ENCODE measurements around the gene NEDD4L. TPM values are rescaled to one million over a fixed set of nuclear protein-coding genes. Genes with fewer than 3 reads are reported as not detected.

NEDD4L gene
- total and polyA plus RNA-seq, 3 donors from 2014 or later, result 14.3 to 43.1 (median 42.7) TPM

- TF ChIP-seq POLR2A (IDR thresholded peaks at IDR 0.05), result no peak
- TF ChIP-seq, protein P1, sequence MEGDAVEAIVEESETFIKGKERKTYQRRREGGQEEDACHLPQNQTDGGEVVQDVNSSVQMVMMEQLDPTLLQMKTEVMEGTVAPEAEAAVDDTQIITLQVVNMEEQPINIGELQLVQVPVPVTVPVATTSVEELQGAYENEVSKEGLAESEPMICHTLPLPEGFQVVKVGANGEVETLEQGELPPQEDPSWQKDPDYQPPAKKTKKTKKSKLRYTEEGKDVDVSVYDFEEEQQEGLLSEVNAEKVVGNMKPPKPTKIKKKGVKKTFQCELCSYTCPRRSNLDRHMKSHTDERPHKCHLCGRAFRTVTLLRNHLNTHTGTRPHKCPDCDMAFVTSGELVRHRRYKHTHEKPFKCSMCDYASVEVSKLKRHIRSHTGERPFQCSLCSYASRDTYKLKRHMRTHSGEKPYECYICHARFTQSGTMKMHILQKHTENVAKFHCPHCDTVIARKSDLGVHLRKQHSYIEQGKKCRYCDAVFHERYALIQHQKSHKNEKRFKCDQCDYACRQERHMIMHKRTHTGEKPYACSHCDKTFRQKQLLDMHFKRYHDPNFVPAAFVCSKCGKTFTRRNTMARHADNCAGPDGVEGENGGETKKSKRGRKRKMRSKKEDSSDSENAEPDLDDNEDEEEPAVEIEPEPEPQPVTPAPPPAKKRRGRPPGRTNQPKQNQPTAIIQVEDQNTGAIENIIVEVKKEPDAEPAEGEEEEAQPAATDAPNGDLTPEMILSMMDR (IDR thresholded peaks at IDR 0.05), result no peak
- 90 to 93% methylated on average over 3 of the region's 3 CpGs for WGBS, 2 donors
- no peak for DNase-seq
- no peak overlapping the region for H3K27ac ChIP-seq
- H3K9me3 ChIP-seq, result no peaks in the 10 kb centered on the region
- intact Hi-C loops (cut with DNase I; ENCODE audit: low total_unique reads), result no loop called here
- H3K27me3 ChIP-seq, result no peaks in the 10 kb centered on the region
- no peaks in the 10 kb centered on the region for H3K4me1 ChIP-seq
- no peak overlapping the region for H3K4me3 ChIP-seq
- H3K36me3 ChIP-seq (ENCODE audit: low read depth, missing control alignments), result no peaks in the 10 kb centered on the region
Observed at GRCh38 chr18:58307441-58307840, 263.4 kb downstream of the NEDD4L start.

GRCh38 chr18:58308463-58308862 is 264.4 kb downstream of the NEDD4L start:
- H3K9me3 ChIP-seq, result no peaks in the 10 kb centered on the region
- 82 to 84% methylated on average over 8 of the region's 8 CpGs for WGBS, 2 donors
- intact Hi-C loops (cut with DNase I; ENCODE audit: low total_unique reads), result no loop called here
- no peaks in the 10 kb centered on the region for H3K36me3 ChIP-seq (ENCODE audit: low read depth, missing control alignments)
- H3K4me3 ChIP-seq, result no peak overlapping the region
- no peaks in the 10 kb centered on the region for H3K27me3 ChIP-seq
- TF ChIP-seq POLR2A (IDR thresholded peaks at IDR 0.05), result no peak
- TF ChIP-seq, protein P1 (IDR thresholded peaks at IDR 0.05), result no peak
- H3K4me1 ChIP-seq, result no peaks in the 10 kb centered on the region
- no peak overlapping the region for H3K27ac ChIP-seq
- no peak for DNase-seq

GRCh38 chr18:58309099-58309498 is 265.1 kb downstream of the NEDD4L start:
- Histone ChIP-seq H3K9me3 (no peaks in the 10 kb centered on the region), H3K4me1 (no peaks in the 10 kb centered on the region), H3K27me3 (no peaks in the 10 kb centered on the region), H3K4me3 (no peak overlapping the region), H3K36me3 (ENCODE audit: low read depth, missing control alignments) (no peaks in the 10 kb centered on the region), H3K27ac (no peak overlapping the region)
- TF ChIP-seq, protein P1 (IDR thresholded peaks at IDR 0.05), result no peak
- no peak for TF ChIP-seq POLR2A (IDR thresholded peaks at IDR 0.05)
- DNase-seq, result no peak
- 91 to 96% methylated on average over 5 to 8 of the region's 8 CpGs for WGBS, 2 donors
- intact Hi-C loops (cut with DNase I; ENCODE audit: low total_unique reads), result no loop called here

GRCh38 chr18:58309610-58310239 is 265.7 kb downstream of the NEDD4L start:
- no peaks in the 10 kb centered on the region for H3K27me3 ChIP-seq
- intact Hi-C loops (cut with DNase I; ENCODE audit: low total_unique reads), result no loop called here
- WGBS, 2 donors, result 90 to 91% methylated on average over 7 of the region's 7 CpGs
- H3K27ac ChIP-seq, result no peak overlapping the region
- H3K4me3 ChIP-seq, result no peak overlapping the region
- H3K9me3 ChIP-seq, result no peaks in the 10 kb centered on the region
- DNase-seq, result no peak
- no peak for TF ChIP-seq POLR2A (IDR thresholded peaks at IDR 0.05)
- TF ChIP-seq, protein P1 (IDR thresholded peaks at IDR 0.05), result no peak
- H3K36me3 ChIP-seq (ENCODE audit: low read depth, missing control alignments), result no peaks in the 10 kb centered on the region
- no peaks in the 10 kb centered on the region for H3K4me1 ChIP-seq

DNA sequence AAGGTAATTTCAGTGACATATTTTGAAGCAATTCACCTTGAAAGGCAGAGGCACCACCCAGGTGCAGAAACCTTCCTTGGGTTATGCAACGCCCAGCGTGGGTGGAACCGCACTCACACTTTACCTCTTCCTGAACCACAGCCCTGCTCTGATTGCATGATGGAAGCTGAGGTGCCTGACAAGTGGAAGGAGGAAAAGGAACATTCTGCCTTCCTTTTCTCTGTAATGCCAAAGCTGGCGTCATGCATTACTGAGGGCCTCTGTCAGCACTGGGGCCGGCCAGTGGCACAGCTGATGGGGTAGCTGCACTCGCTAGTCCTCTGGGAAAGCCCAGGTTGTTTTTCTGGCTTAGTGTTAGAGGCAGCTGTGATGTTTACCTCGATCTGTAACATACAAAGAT is 266.5 kb downstream of the NEDD4L start:
- H3K9me3 ChIP-seq, result no peaks in the 10 kb centered on the region
- 90 to 94% methylated on average over 7 of the region's 7 CpGs for WGBS, 2 donors
- H3K4me1 ChIP-seq, result no peaks in the 10 kb centered on the region
- no peaks in the 10 kb centered on the region for H3K36me3 ChIP-seq (ENCODE audit: low read depth, missing control alignments)
- H3K4me3 ChIP-seq, result no peak overlapping the region
- no peak for DNase-seq
- H3K27ac ChIP-seq, result no peak overlapping the region
- TF ChIP-seq, protein P1 (IDR thresholded peaks at IDR 0.05), result no peak
- no peak for TF ChIP-seq POLR2A (IDR thresholded peaks at IDR 0.05)
- intact Hi-C loops (cut with DNase I; ENCODE audit: low total_unique reads), result no loop called here
- no peaks in the 10 kb centered on the region for H3K27me3 ChIP-seq

All from testis (tissue), 3 donors.